ENCODE data around the gene TMEM135. TPM values are rescaled to one million over a fixed set of nuclear protein-coding genes. Genes with fewer than 3 reads are reported as not detected.

The TMEM135 gene
- total RNA-seq, 4 donors from 2014 or later = 51.3 to 73.8 (median 52.4) TPM

- TF ChIP-seq CTCF (IDR thresholded peaks at IDR 0.05; ENCODE audit: low read depth) = no peak
These were observed 152.3 kb downstream of the TMEM135 start for GRCh38 chr11:87190071-87190470.

- TF ChIP-seq CTCF (IDR thresholded peaks at IDR 0.05; ENCODE audit: low read depth) = no peak
These were observed 156.2 kb downstream of the TMEM135 start for GRCh38 chr11:87193756-87194470.

- TF ChIP-seq CTCF (IDR thresholded peaks at IDR 0.05; ENCODE audit: low read depth) = no peak
These were observed 157.5 kb downstream of the TMEM135 start for GRCh38 chr11:87194985-87195820.

- TF ChIP-seq CTCF (IDR thresholded peaks at IDR 0.05; ENCODE audit: low read depth) = no peak
These were observed 160.6 kb downstream of the TMEM135 start for GRCh38 chr11:87198266-87198881.

- TF ChIP-seq CTCF (IDR thresholded peaks at IDR 0.05; ENCODE audit: low read depth) = no peak
These were observed 163.6 kb downstream of the TMEM135 start for GRCh38 chr11:87201376-87201775.

- no peak for TF ChIP-seq CTCF (IDR thresholded peaks at IDR 0.05; ENCODE audit: low read depth)
These were observed 166.3 kb downstream of the TMEM135 start for GRCh38 chr11:87203907-87204602.
